HFFc6 (cell line): ENCODE data around the gene GLIS1. TPM values are rescaled to one million over a fixed set of nuclear protein-coding genes. Genes with fewer than 3 reads are reported as not detected.

Source experiments
- DNase-seq: peaks from one replicate; pipeline ENCODE4 v3.0.0-alpha.2; 2018
- H3K27ac Mint-ChIP-seq: 2 replicates; pipeline ENCODE4 v1.8.0; 2020; ENCODE audit warnings: mild to moderate bottlenecking, mixed read lengths
- H3K27me3 Mint-ChIP-seq: 2 replicates; pipeline ENCODE4 v1.8.0; 2021; ENCODE audit warnings: mild to moderate bottlenecking, moderate library complexity, mixed read lengths; ENCODE audit not compliant: insufficient read depth
- H3K36me3 Mint-ChIP-seq: 2 replicates; pipeline ENCODE4 v1.8.0; 2021; ENCODE audit warnings: low read depth, mixed read lengths
- H3K4me1 Mint-ChIP-seq: 2 replicates; pipeline ENCODE4 v1.8.0; 2020; ENCODE audit warnings: low read depth, mixed read lengths
- H3K4me3 Mint-ChIP-seq: 2 replicates; pipeline ENCODE4 v1.8.0; 2020; ENCODE audit warnings: mild to moderate bottlenecking, moderate library complexity, mixed read lengths
- H3K9me3 Mint-ChIP-seq: 2 replicates; pipeline ENCODE4 v1.8.0; 2020; ENCODE audit warnings: mild to moderate bottlenecking, mixed read lengths
- CTCF ChIP-seq: fragments of 200-600 bp; sonication (generic); IDR thresholded peaks from 2 replicates; pipeline ENCODE4 v1.5.0; 2021; ENCODE audit warnings: antibody characterized with exemption, mild to moderate bottlenecking
- total RNA-seq, 6 experiments: library from RNA; stranded (reverse); fragmentation: NEBNext Ultra II Directional; extraction: Animal tissue kit (Norgen Biotek cat#: 25700); gene quantifications; 2 replicates in 1 of 6; 3 replicates in 5 of 6; pipeline ENCODE4 v1.2.3, GENCODE V29; 2021

The GLIS1 gene
- total RNA-seq, 6 experiments from 2014 or later, result 1.1 to 1.9 (median 1.2) TPM

DNA sequence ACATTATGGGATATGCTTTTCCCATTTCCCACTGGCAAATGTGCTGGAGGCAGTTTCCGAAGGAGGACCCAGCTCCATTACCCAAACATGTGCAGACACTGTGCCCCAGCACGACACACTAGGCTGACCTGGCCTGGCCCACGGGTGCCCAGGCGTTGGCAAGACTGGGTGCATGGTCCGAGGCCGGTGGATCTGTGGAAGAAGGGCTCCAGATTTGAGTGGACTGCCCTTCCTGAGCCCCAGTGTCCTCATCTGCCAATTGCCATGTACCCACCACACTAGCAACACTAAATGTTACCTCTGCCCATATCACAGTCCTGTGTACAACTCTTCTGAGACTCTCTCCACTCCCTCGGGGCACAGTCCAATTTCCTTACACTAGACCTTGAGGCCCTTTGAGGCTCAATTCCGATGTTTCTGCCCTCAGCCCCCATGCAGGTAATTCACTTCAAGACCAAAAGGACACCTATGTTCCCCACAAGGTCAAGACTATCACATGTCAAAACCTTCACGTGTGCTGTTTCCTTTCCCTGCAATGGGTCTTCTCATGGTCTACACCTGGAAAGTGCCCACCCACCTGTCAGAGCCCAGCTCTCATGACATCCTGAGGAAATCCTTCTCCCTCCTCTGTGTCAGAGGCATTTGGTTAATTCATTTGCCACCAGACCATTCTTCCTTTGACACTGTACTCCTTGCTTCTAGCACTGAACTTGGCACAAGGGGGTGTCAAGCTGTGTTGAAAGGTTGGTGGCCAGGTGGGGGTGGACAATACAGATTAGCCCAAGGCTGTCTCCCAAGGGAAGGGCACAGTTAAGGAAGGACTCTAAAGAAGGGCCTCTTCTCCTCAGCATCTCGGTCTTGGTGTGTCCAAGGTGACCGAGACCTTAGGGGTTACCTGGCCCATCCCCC, 154.8 kb downstream of the GLIS1 start:
- peaks cover 16% of the 10 kb centered on the region for H3K4me1 Mint-ChIP-seq
- peaks cover 25% of the 10 kb centered on the region for H3K27me3 Mint-ChIP-seq
- no peaks in the 10 kb centered on the region for H3K9me3 Mint-ChIP-seq
- H3K4me3 Mint-ChIP-seq, result no peak overlapping the region
- no peak for DNase-seq
- H3K36me3 Mint-ChIP-seq, result 0 out of 2 replicates have a peak, but pooled peaks cover 4% of the 10 kb centered on the region
- H3K27ac Mint-ChIP-seq, result no peak overlapping the region
- TF ChIP-seq CTCF, result no peak

GRCh38 chr1:53583021-53583867, 155.7 kb downstream of the GLIS1 start:
- no peak for TF ChIP-seq CTCF
- no peak overlapping the region for H3K4me3 Mint-ChIP-seq
- H3K4me1 Mint-ChIP-seq, result peaks cover 16% of the 10 kb centered on the region
- DNase-seq, result peak; percentile 53
- peaks cover 22% of the 10 kb centered on the region for H3K27me3 Mint-ChIP-seq
- H3K27ac Mint-ChIP-seq, result no peak overlapping the region
- no peaks in the 10 kb centered on the region for H3K9me3 Mint-ChIP-seq
- H3K36me3 Mint-ChIP-seq, result peaks cover 8% of the 10 kb centered on the region; the same call in 1 of the 2 replicates

DNA sequence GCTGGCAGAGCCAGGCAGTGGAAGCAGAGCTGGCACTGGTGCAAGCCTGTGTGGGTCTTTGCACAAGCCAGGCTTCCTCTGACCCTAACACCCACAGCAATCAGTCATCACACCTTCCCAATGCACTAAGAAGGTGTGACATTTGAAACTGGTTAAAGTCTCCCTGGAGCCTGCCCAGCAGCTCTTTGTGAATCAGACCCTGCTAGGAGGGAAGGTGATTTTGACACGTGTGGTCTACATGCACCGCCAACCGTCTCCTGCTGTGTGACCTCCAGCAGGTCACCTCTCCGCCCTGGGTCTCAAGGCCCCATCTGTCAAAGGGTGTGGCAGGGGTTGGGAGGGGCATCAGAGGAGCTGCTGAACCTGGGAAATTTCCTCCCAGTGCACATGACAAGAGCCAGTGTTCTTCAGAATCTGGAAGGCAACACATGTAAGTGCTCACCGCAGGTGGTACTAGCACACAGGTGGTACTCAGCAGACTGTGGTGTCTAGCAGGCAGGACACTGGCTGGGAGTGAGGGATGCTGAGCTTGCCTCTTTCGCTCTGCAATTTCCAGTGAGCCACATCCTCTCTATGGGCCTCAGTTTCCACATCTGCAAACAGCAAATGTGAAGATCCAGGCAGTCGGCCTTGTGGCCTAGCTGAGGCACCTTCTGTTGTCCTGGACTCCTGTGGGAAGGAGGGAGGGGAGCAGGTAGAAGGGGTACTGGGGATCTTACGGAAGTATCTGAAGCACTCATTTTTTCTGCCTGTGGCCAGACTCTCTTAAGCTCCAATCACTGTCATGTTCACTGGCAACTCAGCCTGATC, 156.5 kb downstream of the GLIS1 start:
- H3K27me3 Mint-ChIP-seq, result peaks cover 19% of the 10 kb centered on the region
- no peaks in the 10 kb centered on the region for H3K9me3 Mint-ChIP-seq
- H3K4me3 Mint-ChIP-seq, result no peak overlapping the region
- no peak overlapping the region for H3K27ac Mint-ChIP-seq
- peaks cover 16% of the 10 kb centered on the region for H3K4me1 Mint-ChIP-seq
- no peak for TF ChIP-seq CTCF
- peaks cover 8% of the 10 kb centered on the region; the same call in 1 of the 2 replicates for H3K36me3 Mint-ChIP-seq
- DNase-seq, result no peak

DNA sequence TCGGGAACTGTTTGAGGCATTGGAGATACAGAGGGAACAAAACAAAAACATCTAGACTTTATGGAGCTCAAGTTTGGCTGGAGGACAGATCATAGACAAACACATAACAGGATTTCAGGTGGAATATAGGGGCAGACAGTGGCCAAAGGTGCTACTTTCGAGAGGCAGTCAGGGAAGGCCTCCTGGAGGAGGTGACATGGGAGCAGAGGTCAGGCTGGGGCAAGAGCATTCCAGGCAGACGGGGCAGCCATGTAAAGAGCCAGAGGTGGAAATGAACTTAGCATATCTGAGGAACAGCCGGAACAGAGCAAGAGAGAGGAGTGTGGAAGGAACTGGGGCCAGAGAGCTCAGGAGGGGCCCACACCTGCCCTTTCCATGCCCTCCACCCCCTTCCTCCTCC, 157.5 kb downstream of the GLIS1 start:
- H3K27me3 Mint-ChIP-seq, result peaks cover 11% of the 10 kb centered on the region
- no peak overlapping the region for H3K4me3 Mint-ChIP-seq
- H3K36me3 Mint-ChIP-seq, result peaks cover 8% of the 10 kb centered on the region; the same call in 1 of the 2 replicates
- H3K9me3 Mint-ChIP-seq, result no peaks in the 10 kb centered on the region
- DNase-seq, result no peak
- H3K27ac Mint-ChIP-seq, result no peak overlapping the region
- TF ChIP-seq CTCF, result no peak
- peaks cover 16% of the 10 kb centered on the region for H3K4me1 Mint-ChIP-seq
